Measurements from ENCODE around the gene IL17REL.

DNA sequence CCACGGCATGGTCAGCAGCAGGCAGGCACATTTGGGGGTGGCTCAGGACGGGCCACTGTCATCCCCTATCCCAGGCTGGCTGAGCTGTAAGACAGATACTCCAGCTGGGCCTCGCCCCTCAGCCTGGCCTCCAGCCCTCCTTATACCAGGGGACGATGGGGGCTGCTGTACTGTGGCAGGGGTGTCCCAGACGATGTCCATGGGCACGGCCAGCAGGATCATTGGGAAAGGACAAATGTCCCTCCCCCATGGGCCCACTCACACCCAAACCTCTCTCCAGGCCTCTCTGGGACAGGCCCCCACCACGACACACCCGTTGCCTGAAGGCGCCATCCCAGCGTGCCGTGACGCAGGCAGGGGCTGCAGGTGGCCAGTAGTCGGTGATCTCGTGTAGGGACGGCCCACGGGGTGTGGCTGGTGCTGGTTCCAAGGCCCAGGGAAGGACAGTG lies 1.5 kb upstream of the IL17REL start:
- TF ChIP-seq, protein P1, sequence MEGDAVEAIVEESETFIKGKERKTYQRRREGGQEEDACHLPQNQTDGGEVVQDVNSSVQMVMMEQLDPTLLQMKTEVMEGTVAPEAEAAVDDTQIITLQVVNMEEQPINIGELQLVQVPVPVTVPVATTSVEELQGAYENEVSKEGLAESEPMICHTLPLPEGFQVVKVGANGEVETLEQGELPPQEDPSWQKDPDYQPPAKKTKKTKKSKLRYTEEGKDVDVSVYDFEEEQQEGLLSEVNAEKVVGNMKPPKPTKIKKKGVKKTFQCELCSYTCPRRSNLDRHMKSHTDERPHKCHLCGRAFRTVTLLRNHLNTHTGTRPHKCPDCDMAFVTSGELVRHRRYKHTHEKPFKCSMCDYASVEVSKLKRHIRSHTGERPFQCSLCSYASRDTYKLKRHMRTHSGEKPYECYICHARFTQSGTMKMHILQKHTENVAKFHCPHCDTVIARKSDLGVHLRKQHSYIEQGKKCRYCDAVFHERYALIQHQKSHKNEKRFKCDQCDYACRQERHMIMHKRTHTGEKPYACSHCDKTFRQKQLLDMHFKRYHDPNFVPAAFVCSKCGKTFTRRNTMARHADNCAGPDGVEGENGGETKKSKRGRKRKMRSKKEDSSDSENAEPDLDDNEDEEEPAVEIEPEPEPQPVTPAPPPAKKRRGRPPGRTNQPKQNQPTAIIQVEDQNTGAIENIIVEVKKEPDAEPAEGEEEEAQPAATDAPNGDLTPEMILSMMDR (IDR thresholded peaks at IDR 0.05): no peak
- no peak for TF ChIP-seq POLR2A (IDR thresholded peaks at IDR 0.05)

Measured in body of pancreas (tissue), 4 donors.